Tibial nerve (tissue), 4 donors: Measurements from ENCODE around the gene CCDC15.

Experiments used
- EP300 ChIP-seq, 2 donors: sonication (generic); formaldehyde crosslinking; IDR thresholded peaks; one replicate each; pipeline ENCODE4 v1.6.1; 2017; ENCODE audit warnings: antibody characterized with exemption in 2 of 2, mild to moderate bottlenecking in 1 of 2
- POLR2A ChIP-seq, 2 donors: fragments of 450-650 bp; IDR thresholded peaks; one replicate each; pipeline ENCODE4 v1.6.1; 2017; ENCODE audit warnings: antibody characterized with exemption in 2 of 2, mild to moderate bottlenecking in 2 of 2, moderate library complexity in 2 of 2
- TF ChIP-seq, protein P1 (sequence below), 5 experiments: fragments of 200-600 bp in 3 of 5; fragments of 450-650 bp in 2 of 5; sonication (generic) in 3 of 5; IDR thresholded peaks; one replicate each; pipeline ENCODE4 v1.5.1; 2016 to 2019; ENCODE audit warnings: antibody characterized with exemption in 5 of 5, mild to moderate bottlenecking in 3 of 5, moderate library complexity in 2 of 5

DNA sequence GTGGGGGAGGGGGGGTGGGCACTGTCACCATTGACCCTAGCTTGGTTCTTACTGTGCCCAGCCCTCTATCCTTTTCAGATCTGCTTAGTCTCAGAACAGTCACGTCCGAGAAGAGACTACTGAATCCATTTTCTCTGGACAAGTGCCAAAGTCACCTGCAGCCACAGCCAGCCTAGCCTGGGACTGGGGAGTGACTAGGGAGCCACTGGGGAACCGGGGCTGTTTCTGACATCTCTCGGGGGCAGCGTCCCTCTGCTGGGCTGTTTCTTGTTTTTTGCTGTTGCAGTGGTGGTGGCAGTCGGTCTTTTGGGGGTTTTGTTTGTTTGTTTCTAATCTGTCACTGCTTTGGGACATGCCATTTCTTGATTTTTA lies 117.8 kb downstream of the CCDC15 start:
- TF ChIP-seq, protein P1, sequence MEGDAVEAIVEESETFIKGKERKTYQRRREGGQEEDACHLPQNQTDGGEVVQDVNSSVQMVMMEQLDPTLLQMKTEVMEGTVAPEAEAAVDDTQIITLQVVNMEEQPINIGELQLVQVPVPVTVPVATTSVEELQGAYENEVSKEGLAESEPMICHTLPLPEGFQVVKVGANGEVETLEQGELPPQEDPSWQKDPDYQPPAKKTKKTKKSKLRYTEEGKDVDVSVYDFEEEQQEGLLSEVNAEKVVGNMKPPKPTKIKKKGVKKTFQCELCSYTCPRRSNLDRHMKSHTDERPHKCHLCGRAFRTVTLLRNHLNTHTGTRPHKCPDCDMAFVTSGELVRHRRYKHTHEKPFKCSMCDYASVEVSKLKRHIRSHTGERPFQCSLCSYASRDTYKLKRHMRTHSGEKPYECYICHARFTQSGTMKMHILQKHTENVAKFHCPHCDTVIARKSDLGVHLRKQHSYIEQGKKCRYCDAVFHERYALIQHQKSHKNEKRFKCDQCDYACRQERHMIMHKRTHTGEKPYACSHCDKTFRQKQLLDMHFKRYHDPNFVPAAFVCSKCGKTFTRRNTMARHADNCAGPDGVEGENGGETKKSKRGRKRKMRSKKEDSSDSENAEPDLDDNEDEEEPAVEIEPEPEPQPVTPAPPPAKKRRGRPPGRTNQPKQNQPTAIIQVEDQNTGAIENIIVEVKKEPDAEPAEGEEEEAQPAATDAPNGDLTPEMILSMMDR (IDR thresholded peaks at IDR 0.05), result no peak
- no peak for TF ChIP-seq POLR2A (IDR thresholded peaks at IDR 0.05)
- TF ChIP-seq EP300 (IDR thresholded peaks at IDR 0.05), result no peak
